Subcutaneous adipose tissue (tissue), 4 donors: Measurements from ENCODE around the gene PHF20. TPM values are rescaled to one million over a fixed set of nuclear protein-coding genes. Genes with fewer than 3 reads are reported as not detected.

Experiments used
- total RNA-seq, 4 donors: library from RNA; depleted of rRNA; stranded (reverse); fragments of >200 nt; gene quantifications; one replicate each; pipeline ENCODE4 v1.1.0, GENCODE V29; 2016
- TF ChIP-seq, protein P1 (sequence below): fragments of 450-650 bp; IDR thresholded peaks from one replicate; pipeline ENCODE4 v1.5.1; 2016; ENCODE audit warnings: low read depth, mild to moderate bottlenecking, control low read depth, antibody characterized with exemption, moderate library complexity

Gene PHF20
- total RNA-seq, 4 donors from 2014 or later: 35.5 to 61.6 (median 44.5) TPM

DNA sequence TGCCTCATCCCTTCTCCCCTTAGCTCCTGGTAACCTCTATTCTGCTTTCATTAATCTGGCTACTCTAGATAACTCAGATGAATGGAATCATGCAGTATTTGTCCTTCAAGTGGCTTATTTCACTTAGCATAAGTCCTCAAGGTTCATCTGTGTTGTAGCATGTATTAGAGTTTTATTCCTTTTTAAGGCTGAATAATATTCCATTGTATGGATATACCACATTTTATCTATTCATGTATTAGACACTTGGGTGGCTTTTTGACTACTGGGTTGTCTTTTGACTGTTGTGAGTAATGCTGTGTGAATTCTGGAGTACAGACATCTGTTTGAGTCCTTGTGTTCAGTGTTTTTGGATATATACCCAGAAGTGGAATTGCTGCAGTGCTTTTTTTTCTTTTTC is 58.4 kb downstream of the PHF20 start:
- TF ChIP-seq, protein P1, sequence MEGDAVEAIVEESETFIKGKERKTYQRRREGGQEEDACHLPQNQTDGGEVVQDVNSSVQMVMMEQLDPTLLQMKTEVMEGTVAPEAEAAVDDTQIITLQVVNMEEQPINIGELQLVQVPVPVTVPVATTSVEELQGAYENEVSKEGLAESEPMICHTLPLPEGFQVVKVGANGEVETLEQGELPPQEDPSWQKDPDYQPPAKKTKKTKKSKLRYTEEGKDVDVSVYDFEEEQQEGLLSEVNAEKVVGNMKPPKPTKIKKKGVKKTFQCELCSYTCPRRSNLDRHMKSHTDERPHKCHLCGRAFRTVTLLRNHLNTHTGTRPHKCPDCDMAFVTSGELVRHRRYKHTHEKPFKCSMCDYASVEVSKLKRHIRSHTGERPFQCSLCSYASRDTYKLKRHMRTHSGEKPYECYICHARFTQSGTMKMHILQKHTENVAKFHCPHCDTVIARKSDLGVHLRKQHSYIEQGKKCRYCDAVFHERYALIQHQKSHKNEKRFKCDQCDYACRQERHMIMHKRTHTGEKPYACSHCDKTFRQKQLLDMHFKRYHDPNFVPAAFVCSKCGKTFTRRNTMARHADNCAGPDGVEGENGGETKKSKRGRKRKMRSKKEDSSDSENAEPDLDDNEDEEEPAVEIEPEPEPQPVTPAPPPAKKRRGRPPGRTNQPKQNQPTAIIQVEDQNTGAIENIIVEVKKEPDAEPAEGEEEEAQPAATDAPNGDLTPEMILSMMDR: no peak

DNA sequence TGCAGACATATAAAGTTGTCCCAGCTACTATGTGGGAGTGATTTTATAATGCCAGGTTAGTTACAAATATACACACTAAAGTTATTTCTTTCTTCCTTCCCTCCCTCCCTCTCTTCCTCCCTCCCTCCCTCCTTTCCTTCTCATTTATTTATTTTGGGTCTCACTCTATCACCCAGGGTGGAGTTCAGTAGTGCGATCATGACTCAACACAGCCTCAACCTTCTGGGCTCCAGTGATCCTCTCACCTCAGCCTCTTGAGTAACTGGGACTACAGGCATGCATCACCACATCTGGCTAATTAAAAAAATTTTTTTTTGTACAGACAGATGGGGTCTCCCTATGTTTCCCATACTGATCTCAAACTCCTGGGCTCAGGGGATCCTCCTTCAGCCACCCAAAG is 59.2 kb downstream of the PHF20 start:
- TF ChIP-seq, protein P1: no peak

DNA sequence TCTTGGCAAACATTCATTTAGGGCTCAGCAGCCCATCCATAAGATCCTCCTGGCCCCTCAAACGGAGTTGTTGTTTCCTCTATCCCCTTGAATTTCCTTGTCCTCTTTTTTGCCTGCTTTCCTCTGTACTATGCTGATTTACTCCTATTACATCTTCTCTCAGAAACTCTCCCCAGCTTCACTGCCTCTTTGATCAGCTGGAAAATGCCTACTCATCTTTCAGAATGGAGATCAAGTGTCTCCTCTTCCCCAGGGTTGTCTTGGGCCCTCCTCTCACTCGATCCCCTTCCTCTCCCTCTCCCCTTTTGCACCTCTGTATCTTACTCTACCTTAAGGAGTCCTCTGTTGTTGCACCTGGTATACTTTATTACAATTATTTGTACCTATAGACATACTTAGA is 60.2 kb downstream of the PHF20 start:
- TF ChIP-seq, protein P1: no peak

DNA sequence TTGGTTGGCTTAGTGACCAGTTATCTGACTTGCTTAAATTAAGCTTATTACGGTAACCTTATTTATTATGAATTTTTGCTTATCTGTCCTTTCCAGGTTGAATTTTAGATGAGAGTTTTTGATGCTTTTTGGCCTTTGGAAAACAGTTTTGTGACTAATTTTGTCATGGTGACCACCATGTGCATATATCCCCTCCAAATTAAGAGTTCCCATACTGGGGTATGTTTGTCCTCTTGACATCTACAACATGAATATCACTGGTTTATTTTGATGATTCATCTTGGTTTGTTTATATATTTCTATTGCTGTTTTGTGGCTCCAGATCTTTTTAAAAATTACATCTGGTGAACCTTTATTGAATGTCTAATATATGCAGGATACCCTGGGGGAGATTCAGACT is 61.4 kb downstream of the PHF20 start:
- TF ChIP-seq, protein P1: no peak

DNA sequence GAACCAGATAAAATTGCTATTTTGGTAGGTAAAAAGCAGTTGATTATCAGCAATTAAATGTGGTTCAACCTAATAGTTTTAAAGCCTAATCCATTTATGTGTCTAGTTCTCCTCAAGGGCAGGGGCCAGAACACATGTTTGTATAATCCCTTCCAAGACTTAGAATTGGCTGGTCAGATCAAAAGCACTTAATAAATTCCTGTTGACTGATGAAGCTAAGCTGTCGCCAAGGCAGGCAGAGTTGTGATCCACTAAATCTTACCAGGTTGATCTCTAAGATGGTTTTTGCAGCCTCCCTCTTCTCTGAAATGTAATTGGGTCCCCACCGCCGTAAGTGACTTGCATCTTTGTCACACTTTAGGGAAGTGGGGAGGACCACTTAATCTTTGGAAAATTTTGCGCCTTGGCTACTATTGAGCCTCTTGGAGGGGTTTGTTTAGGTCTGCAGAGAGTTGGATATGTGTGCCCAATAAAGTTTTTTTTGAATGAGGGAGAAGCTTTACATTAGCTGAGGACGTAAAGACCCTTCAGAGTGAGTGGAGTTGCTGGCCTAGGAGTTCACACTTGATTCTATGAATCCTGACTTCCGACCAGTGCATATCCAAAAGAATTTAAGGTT is 65.9 kb downstream of the PHF20 start:
- TF ChIP-seq, protein P1: no peak

DNA sequence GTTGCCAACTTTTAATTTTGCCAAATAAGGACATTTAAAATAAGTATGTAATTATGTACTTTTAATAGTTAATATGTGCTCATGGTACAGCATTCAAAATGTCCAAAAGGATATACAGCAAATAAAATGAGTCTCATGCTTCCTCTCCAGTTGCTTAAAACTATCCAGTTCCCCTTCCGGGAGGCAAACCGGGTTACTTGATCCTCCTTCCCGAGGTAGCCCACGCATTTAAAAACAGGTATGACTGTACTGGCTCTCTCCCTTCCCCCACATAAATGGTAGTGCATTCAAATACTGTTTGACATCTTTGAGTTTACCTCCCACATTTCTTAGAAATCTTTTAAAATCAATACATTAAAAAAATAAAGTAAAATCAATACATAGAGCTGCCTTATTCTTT is 66.4 kb downstream of the PHF20 start:
- TF ChIP-seq, protein P1: no peak

DNA sequence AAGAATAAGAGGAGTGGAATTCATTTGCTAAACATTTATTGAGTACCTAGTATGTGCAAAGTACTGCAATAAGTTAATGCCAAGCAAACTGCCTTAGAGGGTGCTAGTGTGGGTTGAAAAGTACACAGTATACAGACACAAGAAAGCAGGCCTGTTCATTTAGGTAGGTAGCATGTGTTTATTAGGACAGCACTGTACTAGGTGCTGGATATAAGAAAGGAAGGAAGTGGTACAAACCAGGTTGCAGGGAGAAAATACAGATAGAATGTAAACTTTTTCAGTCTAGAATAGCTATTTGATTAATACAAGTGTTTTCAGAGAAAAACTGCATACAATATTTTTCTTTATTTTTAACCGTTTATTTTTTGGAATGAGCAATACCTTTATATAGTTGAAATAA is 68.1 kb downstream of the PHF20 start:
- TF ChIP-seq, protein P1: no peak
